OCI-LY3 (cell line): ENCODE data around the gene AK4.
"Not testable (repeated sequence)": the region's sequence is repeated elsewhere in the genome, so short reads cannot be mapped to it uniquely, and the experiment has no call there.

ENCODE experiments used
- CTCF ChIP-seq: fragments of 200-600, 300-600 bp; sonication (generic); IDR thresholded peaks from 2 replicates; pipeline ENCODE4 v1.5.1; 2014; ENCODE audit warnings: antibody characterized with exemption, low read length, low read depth
- EZH2phosphoT487 ChIP-seq: fragments of 200-600 bp; shearing (Covaris generic); IDR thresholded peaks from 2 replicates; pipeline ENCODE4 v1.6.1; 2018; ENCODE audit warnings: antibody characterized with exemption, mixed run types, low read depth

DNA sequence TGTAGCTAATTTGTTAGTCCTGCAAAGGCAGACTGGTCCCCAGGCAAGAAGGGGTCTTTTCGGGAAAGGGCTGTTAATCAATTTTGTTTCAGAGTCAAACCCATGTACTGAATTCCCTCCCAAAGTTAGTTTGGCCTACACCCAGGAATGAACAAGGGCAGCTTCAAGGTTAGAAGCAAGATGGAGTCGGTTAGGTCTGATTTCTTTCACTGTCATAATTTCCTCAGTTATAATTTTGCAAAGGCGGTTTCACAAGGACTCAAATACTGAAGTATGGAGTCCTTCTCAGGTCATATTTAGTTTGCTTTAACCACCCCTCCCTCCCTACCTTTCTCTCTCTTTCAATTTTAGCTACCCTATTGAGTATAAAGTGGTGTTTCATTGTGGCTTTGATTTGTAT is 16.1 kb downstream of the AK4 start:
- not testable (repeated sequence) for TF ChIP-seq CTCF, EZH2phosphoT487
